BJ (cell line): ENCODE measurements around the gene DNAJA3. TPM values are rescaled to one million over a fixed set of nuclear protein-coding genes. Genes with fewer than 3 reads are reported as not detected.

Source experiments
- CTCF ChIA-PET: fragments of 350-600 bp; formaldehyde crosslinking; extraction: SDS; loops from one replicate; lab custom pipeline; 2021; ENCODE audit warnings: antibody characterized with exemption, inconsistent platforms; lab: Yijun Ruan, JAX
- POLR2A ChIA-PET: fragments of 300-600 bp; sonication (Branson Sonifier 250); formaldehyde crosslinking; extraction: SDS; loops from one replicate; lab custom pipeline; 2021; ENCODE audit warnings: antibody characterized with exemption; lab: Charles Lee
- DNase-seq: peaks from one replicate; pipeline ENCODE4 v3.0.0-alpha.2; 2011; ENCODE audit warnings: low read depth
- H3K27me3 ChIP-seq: 2 replicates; pipeline ENCODE4 v1.6.0; 2011; ENCODE audit warnings: low read length; ENCODE audit not compliant: control insufficient read depth, insufficient read depth
- H3K36me3 ChIP-seq: 2 replicates; pipeline ENCODE4 v1.5.1; 2011; ENCODE audit warnings: low read length; ENCODE audit not compliant: control insufficient read depth, insufficient read depth
- H3K4me3 ChIP-seq: 2 replicates; pipeline ENCODE4 v1.5.1; 2011; ENCODE audit warnings: low read depth, mild to moderate bottlenecking, control low read depth, low read length
- CTCF ChIP-seq: IDR thresholded peaks from 2 replicates; pipeline ENCODE4 v1.5.1; 2011; ENCODE audit warnings: low read depth, mild to moderate bottlenecking, control low read depth, inconsistent platforms, low read length, moderate library complexity; ENCODE audit not compliant: insufficient read depth
- polyA plus RNA-seq: library from polyadenylated mRNA; depleted of rRNA; stranded (reverse); fragments of >200 nt; gene quantifications from 2 replicates; pipeline ENCODE4 v1.2.3, GENCODE V29; 2011

Gene DNAJA3
- polyA plus RNA-seq, 1 experiment = 48.8 TPM

DNA sequence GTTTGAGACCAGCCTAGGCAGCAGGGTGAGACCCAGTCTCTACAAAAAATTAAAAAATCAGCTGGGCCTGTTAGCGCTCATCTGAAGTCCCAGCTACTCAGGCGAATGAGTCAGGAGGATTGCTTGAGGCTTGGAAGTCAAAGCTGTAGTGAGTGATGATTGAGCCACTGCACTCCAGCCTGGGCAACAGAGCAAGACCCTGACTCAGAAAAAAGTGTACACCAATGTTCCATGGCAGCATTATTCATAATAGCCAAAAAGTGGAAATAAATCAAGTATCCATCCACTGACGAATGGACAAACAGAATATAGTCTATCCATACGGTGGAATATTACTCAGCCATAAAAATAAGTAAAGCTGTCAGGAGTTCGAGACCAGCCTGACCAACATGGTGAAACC is 46.2 kb downstream of the DNAJA3 start:
- ChIA-PET POLR2A (no interaction called here), CTCF (interaction anchor here (1.7 kb wide), 1 partner anchor 21 kb away, joined by 4 read pairs; no protein-coding TSS in a partner anchor)
- DNase-seq = no peak

GRCh38 chr16:4472880-4473279 is 47.2 kb downstream of the DNAJA3 start:
- TF ChIP-seq CTCF = no peak
- POLR2A ChIA-PET = no interaction called here
- CTCF ChIA-PET = interaction anchor here (0.6 to 1.7 kb wide), 2 partner anchors 22 to 29 kb away, joined by 3 to 4 read pairs; no protein-coding TSS in a partner anchor
- Histone ChIP-seq H3K4me3 (no peak overlapping the region), H3K36me3 (peaks cover 5% of the 10 kb centered on the region), H3K27me3 (no peaks in the 10 kb centered on the region)
- no peak for DNase-seq

More for the DNA sequence above, 46.2 kb downstream of the DNAJA3 start:
- H3K27me3 ChIP-seq = no peaks in the 10 kb centered on the region
- H3K36me3 ChIP-seq = peaks cover 8% of the 10 kb centered on the region
- H3K4me3 ChIP-seq = no peak overlapping the region
- no peak for TF ChIP-seq CTCF

GRCh38 chr16:4474192-4474961 is 48.7 kb downstream of the DNAJA3 start, which contains the start of gene NMRAL1:
Gene NMRAL1, minus strand, starts transcription at chr16:4474625. Its CDS starts 493 bp downstream, at chr16:4474132.
- Histone ChIP-seq H3K27me3 (no peaks in the 10 kb centered on the region), H3K4me3 (peak within 1 kb of the TSS; percentile 88), H3K36me3 (no peaks in the 10 kb centered on the region)
- CTCF ChIA-PET = no interaction called here
- TF ChIP-seq CTCF = no peak
- POLR2A ChIA-PET = no interaction called here
- peak; percentile 52 for DNase-seq

- ChIA-PET POLR2A (no interaction called here), CTCF (interaction anchor here (1.3 to 3.8 kb wide), 7 partner anchors 10 to 35 kb away, joined by 3 to 23 read pairs (median 4); no protein-coding TSS in a partner anchor)
- no peak for DNase-seq
- peak; percentile 44 for TF ChIP-seq CTCF
- Histone ChIP-seq H3K36me3 (no peaks in the 10 kb centered on the region), H3K27me3 (no peaks in the 10 kb centered on the region), H3K4me3 (peak within 1 kb of the TSS; percentile 78)
These were observed 50.5 kb downstream of the DNAJA3 start, which contains the start of gene HMOX2 for GRCh38 chr16:4475880-4476788. Gene HMOX2, plus strand, starts transcription at chr16:4476398. Its CDS starts 29,127 bp downstream, at chr16:4505525.
